OCI-LY3 (cell line): ENCODE data around the gene MRPL50.
A peak's percentile ranks its signal among the peaks of the same experiment; 100 is the strongest.

Experiments
- H2AFZ ChIP-seq: fragments of 200-600, 300-600 bp; shearing (Covaris generic); 2 replicates; pipeline ENCODE4 v1.6.0; 2014; ENCODE audit warnings: antibody characterized with exemption, low read depth, low read length
- H3K27ac ChIP-seq: fragments of 200-600, 300-600 bp; sonication (generic); 2 replicates; pipeline ENCODE4 v1.5.1; 2014; ENCODE audit warnings: mild to moderate bottlenecking, low read length, moderate library complexity, mixed read lengths
- H3K27me3 ChIP-seq: fragments of 200-600, 300-600 bp; sonication (generic); 2 replicates; pipeline ENCODE4 v1.6.1; 2014; ENCODE audit warnings: low read depth, low read length, mixed read lengths
- H3K36me3 ChIP-seq: fragments of 200-600, 300-600 bp; sonication (generic); replicated peaks from 2 replicates; pipeline ENCODE3; 2014; ENCODE audit warnings: low read depth, low read length, mixed read lengths
- H3K4me1 ChIP-seq: fragments of 300-600, 200-600 bp; sonication (generic); 2 replicates; pipeline ENCODE4 v1.6.1; 2014; ENCODE audit warnings: low read length, mixed read lengths
- H3K4me2 ChIP-seq: fragments of 200-600, 300-600 bp; sonication (generic); 2 replicates; pipeline ENCODE4 v1.6.1; 2014; ENCODE audit warnings: low read length, mixed read lengths
- H3K4me3 ChIP-seq: fragments of 300-600, 200-600 bp; sonication (generic); 2 replicates; pipeline ENCODE4 v1.5.1; 2014; ENCODE audit warnings: antibody characterized with exemption, mild to moderate bottlenecking, low read length, moderate library complexity
- H3K79me2 ChIP-seq: fragments of 300-600, 200-600 bp; shearing (Covaris generic); 2 replicates; pipeline ENCODE4 v1.6.1; 2014; ENCODE audit warnings: mild to moderate bottlenecking, low read length, mixed read lengths
- H3K9ac ChIP-seq: fragments of 300-600, 200-600 bp; shearing (Covaris generic); 2 replicates; pipeline ENCODE4 v1.6.0; 2014; ENCODE audit warnings: mild to moderate bottlenecking, low read length, moderate library complexity
- H3K9me3 ChIP-seq: fragments of 200-600, 300-600 bp; shearing (Covaris generic); 2 replicates; pipeline ENCODE4 v1.6.1; 2014; ENCODE audit warnings: low read length, mixed read lengths; ENCODE audit not compliant: insufficient read depth
- H4K20me1 ChIP-seq: fragments of 200-600, 300-600 bp; sonication (generic); 2 replicates; pipeline ENCODE4 v1.6.1; 2016; ENCODE audit warnings: low read length, mixed read lengths; ENCODE audit not compliant: insufficient read depth
- CTCF ChIP-seq: fragments of 200-600, 300-600 bp; sonication (generic); IDR thresholded peaks from 2 replicates; pipeline ENCODE4 v1.5.1; 2014; ENCODE audit warnings: antibody characterized with exemption, low read length, low read depth
- EZH2phosphoT487 ChIP-seq: fragments of 200-600 bp; shearing (Covaris generic); IDR thresholded peaks from 2 replicates; pipeline ENCODE4 v1.6.1; 2018; ENCODE audit warnings: antibody characterized with exemption, mixed run types, low read depth

MRPL50 gene

GRCh38 chr9:101427957-101428655 lies 29.7 kb upstream of the MRPL50 start:
- no peak for TF ChIP-seq EZH2phosphoT487
- TF ChIP-seq CTCF = no peak
- H2AFZ ChIP-seq = 0 out of 2 replicates have a peak overlapping the region, but pooled peaks have one; percentile 41
- 0 out of 2 replicates have a peak overlapping the region, but pooled peaks have one; percentile 11 for H3K27ac ChIP-seq
- H4K20me1 ChIP-seq = no peaks in the 10 kb centered on the region
- no peaks in the 10 kb centered on the region for H3K79me2 ChIP-seq
- H3K9ac ChIP-seq = no peak overlapping the region
- no peaks in the 10 kb centered on the region for H3K9me3 ChIP-seq
- no peak overlapping the region for H3K4me3 ChIP-seq
- H3K4me2 ChIP-seq = peak overlapping the region; percentile 30
- no peaks in the 10 kb centered on the region for H3K36me3 ChIP-seq
- peaks cover 11% of the 10 kb centered on the region for H3K4me1 ChIP-seq
- H3K27me3 ChIP-seq = no peaks in the 10 kb centered on the region

GRCh38 chr9:101427358-101427757 lies 28.9 kb upstream of the MRPL50 start:
- Histone ChIP-seq H3K4me1 (peaks cover 11% of the 10 kb centered on the region), H3K27ac (no peak overlapping the region), H3K4me2 (no peak overlapping the region), H4K20me1 (no peaks in the 10 kb centered on the region), H3K4me3 (no peak overlapping the region), H3K36me3 (no peaks in the 10 kb centered on the region), H2AFZ (no peak overlapping the region), H3K9me3 (no peaks in the 10 kb centered on the region), H3K27me3 (no peaks in the 10 kb centered on the region), H3K79me2 (no peaks in the 10 kb centered on the region), H3K9ac (no peak overlapping the region)
- TF ChIP-seq EZH2phosphoT487 (no peak), CTCF (no peak)

- Histone ChIP-seq H3K79me2 (no peaks in the 10 kb centered on the region), H3K4me2 (no peak overlapping the region), H3K4me3 (no peak overlapping the region), H3K36me3 (no peaks in the 10 kb centered on the region), H4K20me1 (no peaks in the 10 kb centered on the region), H3K9ac (no peak overlapping the region), H3K9me3 (no peaks in the 10 kb centered on the region), H2AFZ (no peak overlapping the region), H3K4me1 (peaks cover 20% of the 10 kb centered on the region), H3K27me3 (no peaks in the 10 kb centered on the region), H3K27ac (no peak overlapping the region)
- no peak for TF ChIP-seq CTCF
- TF ChIP-seq EZH2phosphoT487 = no peak
Measured at GRCh38 chr9:101421653-101422065, 23.2 kb upstream of the MRPL50 start.

- Histone ChIP-seq H3K4me2 (0 out of 2 replicates have a peak overlapping the region, but pooled peaks have one; percentile 53), H3K27ac (no peak overlapping the region), H3K27me3 (no peaks in the 10 kb centered on the region), H3K9me3 (no peaks in the 10 kb centered on the region), H2AFZ (no peak overlapping the region), H3K4me3 (no peak overlapping the region), H3K4me1 (peaks cover 20% of the 10 kb centered on the region), H3K9ac (no peak overlapping the region), H3K36me3 (no peaks in the 10 kb centered on the region), H4K20me1 (no peaks in the 10 kb centered on the region), H3K79me2 (no peaks in the 10 kb centered on the region)
- TF ChIP-seq CTCF (no peak), EZH2phosphoT487 (no peak)
Measured at GRCh38 chr9:101419863-101420262, 21.4 kb upstream of the MRPL50 start.
